ENCODE measurements around the gene ITGA11. TPM values are rescaled to one million over a fixed set of nuclear protein-coding genes. Genes with fewer than 3 reads are reported as not detected.

ITGA11 gene
- total RNA-seq, 1 donor from 2014 or later, result 31.4 TPM

GRCh38 chr15:68410466-68411342 lies 21.3 kb downstream of the ITGA11 start:
- no peaks in the 10 kb centered on the region for H3K36me3 ChIP-seq
- DNase-seq, result no peak
- H3K27me3 ChIP-seq (ENCODE audit: low read depth), result no peaks in the 10 kb centered on the region
- no peak overlapping the region for H3K27ac ChIP-seq (replicated peaks)
- H3K4me3 ChIP-seq, result no peak overlapping the region
- H3K4me1 ChIP-seq, result no peaks in the 10 kb centered on the region
- TF ChIP-seq, protein P1, sequence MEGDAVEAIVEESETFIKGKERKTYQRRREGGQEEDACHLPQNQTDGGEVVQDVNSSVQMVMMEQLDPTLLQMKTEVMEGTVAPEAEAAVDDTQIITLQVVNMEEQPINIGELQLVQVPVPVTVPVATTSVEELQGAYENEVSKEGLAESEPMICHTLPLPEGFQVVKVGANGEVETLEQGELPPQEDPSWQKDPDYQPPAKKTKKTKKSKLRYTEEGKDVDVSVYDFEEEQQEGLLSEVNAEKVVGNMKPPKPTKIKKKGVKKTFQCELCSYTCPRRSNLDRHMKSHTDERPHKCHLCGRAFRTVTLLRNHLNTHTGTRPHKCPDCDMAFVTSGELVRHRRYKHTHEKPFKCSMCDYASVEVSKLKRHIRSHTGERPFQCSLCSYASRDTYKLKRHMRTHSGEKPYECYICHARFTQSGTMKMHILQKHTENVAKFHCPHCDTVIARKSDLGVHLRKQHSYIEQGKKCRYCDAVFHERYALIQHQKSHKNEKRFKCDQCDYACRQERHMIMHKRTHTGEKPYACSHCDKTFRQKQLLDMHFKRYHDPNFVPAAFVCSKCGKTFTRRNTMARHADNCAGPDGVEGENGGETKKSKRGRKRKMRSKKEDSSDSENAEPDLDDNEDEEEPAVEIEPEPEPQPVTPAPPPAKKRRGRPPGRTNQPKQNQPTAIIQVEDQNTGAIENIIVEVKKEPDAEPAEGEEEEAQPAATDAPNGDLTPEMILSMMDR (IDR thresholded peaks at IDR 0.05; ENCODE audit: borderline replicate concordance), result no peak
- intact Hi-C loops (cut with micrococcal nuclease), result no loop called here
- no peaks in the 10 kb centered on the region for H3K9me3 ChIP-seq (replicated peaks)

DNA sequence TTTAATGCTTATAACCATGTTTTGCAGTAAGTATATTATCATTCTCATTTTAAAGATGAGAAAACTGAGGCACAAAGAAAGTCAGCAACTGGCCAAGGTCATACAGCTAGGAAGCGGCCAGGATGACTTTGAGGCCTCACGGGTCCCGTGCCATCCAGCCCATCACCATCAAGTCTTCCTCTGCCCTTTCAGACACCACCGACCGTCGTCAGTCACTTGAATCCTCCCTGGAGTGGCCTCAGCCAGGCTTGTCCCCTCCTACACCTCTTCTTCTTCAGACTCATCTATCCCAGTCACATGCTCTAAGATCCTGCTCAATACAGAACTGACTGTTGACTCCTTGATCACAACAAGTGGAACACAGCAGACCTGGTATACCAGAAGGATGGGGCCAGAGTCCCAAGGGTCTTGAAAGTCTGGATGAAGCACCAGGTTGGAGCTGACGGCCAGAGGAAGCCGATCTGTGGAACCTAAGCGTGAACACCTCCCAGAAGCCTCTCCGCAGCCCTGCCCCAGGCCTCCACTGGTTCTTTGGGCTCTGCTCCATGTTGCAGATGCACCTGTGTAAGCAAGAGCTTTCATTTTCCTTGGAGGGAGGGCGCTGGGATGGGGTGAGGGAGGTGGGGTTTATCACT lies 22.1 kb downstream of the ITGA11 start:
- TF ChIP-seq, protein P1 (IDR thresholded peaks at IDR 0.05; ENCODE audit: borderline replicate concordance), result no peak
- DNase-seq, result no peak
- Histone ChIP-seq H3K27me3 (ENCODE audit: low read depth) (no peaks in the 10 kb centered on the region), H3K4me3 (no peak overlapping the region), H3K9me3 (replicated peaks) (no peaks in the 10 kb centered on the region), H3K36me3 (no peaks in the 10 kb centered on the region), H3K4me1 (no peaks in the 10 kb centered on the region), H3K27ac (replicated peaks) (no peak overlapping the region)
- intact Hi-C loops (cut with micrococcal nuclease), result no loop called here

- H3K27me3 ChIP-seq (ENCODE audit: low read depth), result no peaks in the 10 kb centered on the region
- no peaks in the 10 kb centered on the region for H3K36me3 ChIP-seq
- H3K4me1 ChIP-seq, result no peaks in the 10 kb centered on the region
- TF ChIP-seq, protein P1 (IDR thresholded peaks at IDR 0.05; ENCODE audit: borderline replicate concordance), result no peak
- no peak for DNase-seq
- intact Hi-C loops (cut with micrococcal nuclease), result no loop called here
- no peak overlapping the region for H3K27ac ChIP-seq (replicated peaks)
- no peaks in the 10 kb centered on the region for H3K9me3 ChIP-seq (replicated peaks)
- H3K4me3 ChIP-seq, result no peak overlapping the region
Measured at GRCh38 chr15:68408971-68409370, 23.0 kb downstream of the ITGA11 start.

- intact Hi-C loops (cut with micrococcal nuclease), result no loop called here
- H3K4me1 ChIP-seq, result no peaks in the 10 kb centered on the region
- no peak for DNase-seq
Measured at GRCh38 chr15:68407886-68408881, 23.8 kb downstream of the ITGA11 start.

More at GRCh38 chr15:68407886-68408881, 23.8 kb downstream of the ITGA11 start:
- TF ChIP-seq, protein P1 (IDR thresholded peaks at IDR 0.05; ENCODE audit: borderline replicate concordance), result no peak
- Histone ChIP-seq H3K27me3 (ENCODE audit: low read depth) (no peaks in the 10 kb centered on the region), H3K36me3 (no peaks in the 10 kb centered on the region), H3K4me3 (no peak overlapping the region), H3K27ac (replicated peaks) (no peak overlapping the region), H3K9me3 (replicated peaks) (no peaks in the 10 kb centered on the region)

Data from left ventricle myocardium inferior (tissue), 1 donor.